HG03025 (cell line): ENCODE data around the gene SPTBN2.
A peak's percentile ranks its signal among the peaks of the same experiment; 100 is the strongest.

ENCODE experiments used
- ATAC-seq: cut with Tn5 transposase; IDR thresholded peaks from one replicate; pipeline ENCODE4 v1.9.1; 2021; ENCODE audit warnings: mild to moderate bottlenecking, moderate library complexity; ENCODE audit not compliant: unreplicated experiment, low FRiP score

SPTBN2 gene

DNA sequence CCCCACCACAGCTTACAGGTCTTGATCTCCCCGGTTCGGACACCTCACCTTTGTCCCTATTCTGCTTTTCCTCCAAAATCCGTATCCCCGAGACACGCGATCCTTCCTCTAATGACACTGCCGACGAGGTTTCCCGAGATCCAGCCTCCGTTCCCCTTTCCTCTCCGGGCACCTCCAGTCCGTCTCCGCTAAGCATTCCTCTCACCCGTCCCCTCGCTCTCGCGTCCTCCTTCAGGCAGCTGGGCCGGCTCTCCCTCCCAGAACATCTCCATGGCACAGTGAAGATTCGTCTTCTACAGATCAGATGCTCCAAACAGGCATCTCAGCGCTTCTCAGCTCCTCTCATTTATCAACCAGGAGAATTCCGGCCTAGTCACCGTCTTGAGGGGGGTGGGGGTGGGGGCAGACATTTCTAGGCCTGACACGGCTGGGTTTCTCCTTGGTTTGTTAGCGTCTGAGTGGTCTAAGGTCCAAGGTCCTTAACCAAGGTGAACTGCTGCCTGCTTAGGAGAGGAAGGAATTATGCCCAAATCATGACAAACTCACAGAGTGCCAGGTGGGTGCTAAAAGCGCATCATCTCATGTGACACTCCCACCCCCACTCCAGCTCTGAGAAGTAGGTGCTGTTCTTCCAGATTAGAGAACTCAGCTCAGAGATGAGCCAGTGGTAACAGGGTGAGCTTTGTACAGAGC is at the start of gene SPTBN2:
Gene SPTBN2 (minus strand): TSS at position 524 of the 693 bp plus-strand sequence. CDS start 7,976 bp downstream, outside the sequence.
- ATAC-seq: no peak

DNA sequence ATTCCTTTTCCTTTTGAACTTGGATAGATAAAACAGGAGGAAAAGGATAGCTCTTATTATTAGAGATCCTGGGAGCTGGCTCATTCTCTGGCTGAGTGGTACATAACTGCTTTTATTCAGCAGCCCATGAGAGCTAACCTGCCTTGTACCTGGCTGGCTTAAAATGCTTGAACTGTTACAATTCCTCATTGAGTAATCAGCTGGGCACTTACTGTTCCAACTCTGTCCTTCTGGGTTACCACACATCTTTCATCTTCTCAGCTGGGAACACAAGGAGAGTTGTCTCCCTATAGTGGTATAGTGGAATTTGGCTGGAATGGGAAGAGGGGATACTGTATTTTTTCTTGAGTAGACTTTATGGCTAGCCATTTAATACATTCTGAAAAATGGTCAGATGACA is 39.8 kb upstream of the SPTBN2 start:
- ATAC-seq: no peak

DNA sequence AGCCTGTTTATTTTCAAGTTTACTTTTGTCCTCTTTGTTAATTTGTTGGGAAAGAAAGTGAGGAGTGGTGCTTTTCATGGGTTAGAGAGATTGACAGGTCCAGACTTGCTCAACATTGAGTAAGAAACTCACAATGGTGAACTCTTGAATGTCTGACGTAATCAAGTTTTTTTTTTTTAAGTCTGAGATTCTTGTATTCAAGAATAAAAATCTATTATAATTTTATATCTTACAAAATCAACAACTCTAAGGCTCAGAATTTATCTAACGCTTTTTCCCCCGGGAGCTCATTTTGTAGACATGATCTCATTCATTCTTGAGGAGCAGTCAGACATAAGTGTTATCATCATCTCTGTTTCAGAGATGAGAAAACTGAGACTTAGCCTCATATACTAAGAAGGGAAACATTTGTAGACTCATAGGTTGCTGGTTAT is 39.1 kb upstream of the SPTBN2 start:
- ATAC-seq: no peak

DNA sequence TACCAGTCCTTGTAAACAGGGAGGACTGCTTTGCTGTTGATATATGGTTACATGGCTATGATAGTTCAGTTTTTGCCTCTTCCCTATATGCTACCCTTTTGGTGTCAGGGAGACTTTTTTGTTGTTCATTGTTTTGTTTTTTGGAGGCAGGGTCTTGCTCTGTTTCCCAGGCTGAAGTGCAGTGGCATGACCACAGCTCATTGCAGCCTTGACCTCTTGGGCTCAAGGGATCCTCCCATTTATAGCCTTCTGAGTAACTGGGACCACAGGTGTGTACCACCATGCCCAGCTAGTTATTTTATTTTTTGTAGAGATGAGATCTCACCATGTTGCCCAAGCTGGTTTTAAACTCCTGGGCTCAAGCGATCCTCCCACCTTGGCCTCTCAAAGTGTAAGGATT is 38.6 kb upstream of the SPTBN2 start:
- ATAC-seq: no peak

DNA sequence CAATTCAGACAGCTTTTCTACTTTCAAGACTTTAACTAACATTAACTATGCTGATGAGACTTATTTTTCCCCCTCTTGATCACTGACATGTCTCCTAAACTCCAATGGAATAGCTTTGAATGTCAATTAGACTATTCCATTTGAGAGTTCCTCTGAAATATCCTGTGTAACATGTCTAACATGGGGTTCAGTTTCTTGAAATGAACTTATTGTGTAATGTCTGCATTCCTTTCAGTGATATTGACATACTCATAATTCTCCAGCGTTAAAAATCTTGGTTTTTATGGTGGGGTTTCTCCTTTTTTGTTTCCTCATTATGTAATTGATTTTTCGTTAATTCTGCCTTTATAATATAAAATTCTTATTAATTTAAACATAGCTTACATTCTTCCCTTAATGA is 37.7 kb upstream of the SPTBN2 start:
- ATAC-seq: no peak

DNA sequence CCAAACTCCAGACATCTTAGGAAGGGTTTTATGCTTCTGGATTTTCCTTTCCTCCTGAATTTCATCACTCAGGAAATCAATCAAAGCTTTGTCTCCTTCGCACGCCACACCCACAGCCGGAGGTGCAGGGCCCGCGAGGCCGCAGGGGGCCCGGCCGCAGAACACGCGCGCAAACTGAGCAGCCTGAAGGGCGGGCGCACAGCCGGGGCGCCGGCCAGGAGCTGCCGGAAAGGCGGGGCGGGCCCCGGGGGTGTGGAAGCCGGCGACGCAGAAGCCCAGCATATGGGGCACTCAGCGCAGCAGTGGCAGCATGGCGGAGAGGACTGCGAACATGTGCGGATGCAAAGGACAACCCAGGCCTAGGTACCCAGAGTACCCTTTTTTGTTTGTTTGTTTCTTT is 33.1 kb upstream of the SPTBN2 start:
- ATAC-seq: no peak

DNA sequence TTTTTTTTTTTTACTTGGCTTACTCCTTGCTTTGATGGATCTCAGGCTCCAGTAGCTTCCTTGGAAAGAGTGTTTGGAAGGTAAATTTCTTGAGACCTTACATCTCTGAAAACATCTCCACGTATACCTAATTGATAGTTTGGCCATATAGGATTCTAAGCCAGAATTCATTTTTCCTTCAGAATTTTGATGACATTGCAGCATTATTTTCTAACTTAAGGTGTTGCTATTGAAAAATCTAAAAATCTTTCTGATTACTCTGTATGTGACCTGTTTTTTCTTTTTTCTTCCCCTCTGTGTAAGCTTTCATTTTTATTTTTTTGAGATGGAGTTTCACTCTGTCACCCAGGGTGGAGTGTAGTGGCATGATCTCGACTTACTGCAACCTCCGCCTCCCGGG is 23.1 kb upstream of the SPTBN2 start:
- no peak for ATAC-seq

DNA sequence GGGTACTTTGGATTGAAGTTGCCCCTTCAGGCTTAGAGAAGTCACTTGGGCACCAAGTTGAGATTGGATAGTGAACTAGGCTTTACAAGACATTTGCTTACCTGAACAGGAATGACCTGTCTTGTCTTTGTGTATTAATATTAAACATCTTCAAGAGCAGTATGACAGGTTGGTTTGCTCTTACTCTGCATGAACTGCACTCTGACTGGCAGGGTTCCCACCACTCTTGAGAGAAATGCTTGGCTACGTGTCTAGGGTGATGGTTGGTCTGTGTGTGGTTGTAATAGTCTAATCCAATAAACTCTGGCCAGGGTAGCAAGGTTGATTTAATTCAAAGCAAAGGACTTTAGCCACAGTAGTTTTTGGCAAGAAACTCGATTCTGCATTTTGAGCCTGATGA is 20.1 kb upstream of the SPTBN2 start:
- no peak for ATAC-seq

DNA sequence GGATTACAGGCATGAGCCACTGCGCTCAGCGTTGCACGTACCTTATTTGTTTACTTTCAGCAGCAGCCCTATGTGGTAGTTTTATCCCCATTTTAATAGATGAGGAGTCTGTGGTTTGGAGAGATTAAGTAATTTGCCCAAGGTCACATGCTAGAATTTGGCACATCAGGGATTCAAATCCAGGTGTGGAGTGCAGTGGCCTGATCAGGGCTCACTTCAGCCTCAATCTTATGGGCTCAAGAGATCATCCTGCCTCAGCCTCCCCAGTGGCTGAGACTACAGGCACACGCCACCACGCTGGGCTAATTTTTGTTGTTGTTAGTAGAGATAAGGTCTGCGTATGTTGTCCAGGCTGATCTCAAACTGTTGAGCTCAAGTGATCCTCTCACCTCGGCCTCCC is 18.5 kb upstream of the SPTBN2 start:
- ATAC-seq: no peak

DNA sequence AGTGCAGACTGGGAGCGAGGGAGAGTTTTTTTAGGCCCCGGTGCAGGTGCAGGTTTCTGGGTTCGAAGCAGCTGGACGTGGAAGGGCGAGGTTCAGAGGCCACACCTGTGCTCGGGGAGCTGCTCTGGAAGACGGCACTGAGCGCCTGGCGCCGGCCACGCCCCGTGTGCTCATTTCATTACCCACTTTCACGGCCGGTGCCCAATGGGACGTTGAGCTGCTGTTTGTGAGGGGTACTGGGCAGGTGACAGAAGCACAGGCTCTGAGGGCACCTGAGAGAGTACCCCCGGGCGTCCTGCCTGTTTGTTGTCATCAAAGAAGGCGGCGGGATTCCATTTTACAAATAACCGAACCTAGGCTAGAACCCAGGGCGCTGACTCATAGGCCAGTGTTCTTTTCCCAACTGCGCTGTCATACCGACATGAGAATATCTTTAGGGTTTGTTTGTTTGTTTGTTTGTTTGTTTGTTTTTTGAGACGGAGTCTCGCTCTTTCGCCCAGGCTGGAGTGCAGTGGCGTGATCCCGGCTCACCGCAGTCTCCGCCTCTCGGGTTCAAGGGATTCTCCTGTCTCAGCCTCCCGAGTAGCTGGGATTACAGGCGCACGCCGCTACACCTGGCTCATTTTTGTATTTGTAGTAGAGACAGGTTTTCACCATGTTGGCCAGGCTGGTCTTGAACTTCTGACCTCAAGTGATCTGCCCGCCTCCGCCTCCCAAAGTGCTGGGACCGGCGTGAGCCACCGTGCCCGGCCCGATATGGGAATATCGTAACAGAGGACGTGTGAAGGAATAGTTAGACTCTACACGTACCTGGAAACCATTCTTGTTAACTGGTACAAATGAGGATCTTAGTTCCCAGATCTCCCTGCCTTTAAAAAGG is 16.6 kb upstream of the SPTBN2 start:
- ATAC-seq: peak; percentile 41

DNA sequence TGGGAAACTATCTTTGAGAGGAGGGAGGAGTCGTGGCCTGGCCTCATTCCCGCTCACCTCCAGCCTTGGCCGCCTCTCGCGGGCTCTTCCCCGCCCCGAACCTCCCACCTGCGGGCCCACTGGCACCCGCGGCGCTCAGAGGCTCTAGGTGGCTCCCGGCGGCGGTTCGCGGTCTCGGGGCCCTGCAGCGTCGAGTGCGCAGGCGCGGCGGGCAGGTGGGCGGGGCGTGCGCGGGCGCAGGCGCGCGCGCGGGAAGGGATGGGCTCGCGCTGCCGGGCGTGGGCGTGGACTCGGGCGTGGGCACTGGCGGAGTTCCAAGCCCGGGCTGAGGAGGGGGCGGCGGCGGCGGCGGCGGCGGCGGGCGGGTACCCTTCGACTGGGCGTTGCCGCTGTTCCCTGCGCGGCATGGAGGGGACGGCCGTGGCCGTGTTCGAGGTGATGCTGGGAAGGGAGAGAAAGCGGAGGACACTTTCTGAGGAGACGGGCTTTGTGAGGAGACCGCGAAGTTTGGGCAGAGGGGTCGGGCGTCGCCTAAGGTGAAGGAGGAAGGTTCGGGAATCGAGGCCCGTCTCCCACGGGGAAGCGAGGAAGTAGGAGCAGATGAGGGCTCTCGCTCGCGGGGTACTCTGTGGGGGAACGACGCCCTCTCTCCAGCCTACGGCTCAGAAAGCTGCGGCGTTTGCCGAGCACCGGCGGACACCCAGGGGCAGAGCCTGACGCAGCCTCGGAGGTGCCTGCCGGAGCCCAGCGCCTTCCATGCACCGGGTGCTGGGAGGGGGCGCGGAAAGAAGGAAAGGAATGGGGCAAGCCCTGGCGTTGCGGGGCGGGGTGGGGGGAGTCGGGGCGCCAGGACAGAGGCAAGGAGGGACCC is 15.7 kb upstream of the SPTBN2 start:
- ATAC-seq: peak; percentile 61

DNA sequence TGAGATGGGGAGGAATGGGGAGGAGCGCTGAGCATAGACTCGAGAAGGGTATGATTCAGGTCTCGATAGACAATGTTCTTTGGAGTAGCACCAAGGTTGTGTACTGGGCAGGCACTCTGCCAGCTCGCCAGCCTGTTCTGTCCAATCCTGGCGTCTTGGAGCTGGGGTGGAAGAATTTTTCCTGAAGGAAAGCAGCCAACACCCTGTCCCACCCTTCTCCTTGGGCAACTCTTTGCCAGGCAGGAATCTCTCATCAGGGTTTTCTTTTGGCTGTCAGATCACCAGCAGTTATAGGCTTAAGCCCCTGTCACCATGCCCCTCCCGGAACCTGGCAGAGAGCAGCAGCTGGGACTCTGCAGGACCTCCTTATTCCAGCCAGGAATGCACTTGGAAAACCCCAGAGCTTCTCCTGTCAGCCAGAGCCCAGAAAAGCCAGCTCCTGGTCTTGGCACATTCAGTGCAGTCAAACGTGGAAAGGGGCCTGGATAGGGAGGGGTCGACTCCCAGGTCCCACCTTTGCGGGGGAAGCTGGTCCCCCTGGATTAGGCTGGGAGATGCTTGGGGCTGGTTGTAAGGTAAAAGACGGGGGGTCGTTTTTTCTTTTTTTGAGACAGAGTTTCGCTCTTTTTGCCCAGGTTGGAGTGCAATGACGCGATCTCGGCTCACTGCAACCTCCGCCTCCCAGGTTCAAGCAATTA is 14.4 kb upstream of the SPTBN2 start:
- no peak for ATAC-seq

DNA sequence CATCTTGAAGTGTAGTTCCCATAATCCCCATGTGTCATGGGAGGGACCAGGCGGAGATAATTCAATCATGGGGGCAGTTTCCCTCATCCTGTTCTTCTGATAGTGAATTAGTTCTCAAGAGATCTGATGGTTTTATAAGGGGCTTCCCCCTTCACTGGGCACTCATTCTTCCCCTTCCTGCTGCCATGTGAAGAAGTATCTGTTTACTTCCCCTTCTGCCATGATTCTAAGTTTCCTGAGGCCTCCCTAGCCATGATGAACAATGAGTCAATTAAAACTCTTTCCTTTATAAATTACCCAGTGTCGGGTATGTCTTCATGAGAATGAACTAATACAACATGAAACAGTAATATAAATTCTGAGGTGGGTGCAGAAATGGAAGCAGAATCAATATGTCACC is 12.1 kb upstream of the SPTBN2 start:
- ATAC-seq: no peak

DNA sequence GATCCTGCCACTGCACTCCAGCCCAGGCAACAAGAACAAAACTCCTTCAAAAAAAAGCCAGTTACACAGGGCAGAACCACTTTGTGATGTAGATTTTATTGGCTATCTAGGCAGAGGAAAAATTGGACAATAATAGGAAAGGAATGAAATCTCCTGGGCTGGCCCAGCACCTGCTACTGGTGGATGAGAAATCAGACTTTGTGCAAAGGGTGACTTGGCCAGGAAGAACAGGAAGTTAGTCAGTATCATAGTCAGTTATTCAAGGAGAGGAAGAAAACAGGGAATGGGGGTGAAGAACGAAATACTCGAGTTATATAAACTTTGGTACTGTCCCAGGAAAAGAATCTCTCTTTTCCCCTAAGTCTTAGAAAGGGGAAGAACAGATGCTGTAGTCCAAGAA is 11.0 kb upstream of the SPTBN2 start:
- no peak for ATAC-seq

DNA sequence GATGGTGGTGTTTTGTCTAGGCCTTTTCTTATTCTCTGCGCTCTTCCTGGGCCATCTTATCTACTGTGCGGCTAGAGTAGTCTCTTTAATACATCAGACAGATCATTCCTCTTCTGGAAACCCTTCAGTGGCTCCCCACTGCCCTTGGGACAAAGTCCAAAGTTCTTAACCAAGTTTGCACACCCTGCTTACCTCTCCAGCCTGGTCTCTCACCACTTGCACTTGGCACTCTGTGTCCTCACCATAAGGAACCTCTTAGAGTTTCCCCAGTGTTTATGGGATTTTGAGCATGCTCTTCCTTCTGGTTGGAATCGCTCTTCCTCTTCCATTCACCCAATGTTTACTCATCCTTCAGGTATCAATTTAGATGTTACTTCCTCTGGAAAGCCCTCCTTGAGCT is 5.2 kb upstream of the SPTBN2 start:
- no peak for ATAC-seq

DNA sequence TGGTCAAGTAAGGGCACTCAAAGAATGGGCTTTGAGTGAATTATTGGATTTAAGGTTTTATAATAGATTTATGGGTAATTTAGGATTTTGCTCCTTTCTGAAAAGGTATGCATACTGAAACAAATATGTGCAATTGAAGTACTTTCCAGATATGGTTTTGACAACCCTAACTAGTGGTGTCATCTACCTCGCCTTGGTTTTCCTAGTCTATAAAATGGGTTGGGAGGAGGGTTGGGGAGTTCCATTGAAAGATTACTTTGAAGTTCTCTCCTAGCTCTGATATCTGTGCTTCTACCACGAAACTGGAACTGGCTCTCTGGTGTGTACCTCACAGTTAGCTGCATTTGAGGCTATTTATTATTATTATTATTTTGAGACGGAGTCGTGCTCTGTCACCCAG is 431 bp upstream of the SPTBN2 start:
- ATAC-seq: no peak

DNA sequence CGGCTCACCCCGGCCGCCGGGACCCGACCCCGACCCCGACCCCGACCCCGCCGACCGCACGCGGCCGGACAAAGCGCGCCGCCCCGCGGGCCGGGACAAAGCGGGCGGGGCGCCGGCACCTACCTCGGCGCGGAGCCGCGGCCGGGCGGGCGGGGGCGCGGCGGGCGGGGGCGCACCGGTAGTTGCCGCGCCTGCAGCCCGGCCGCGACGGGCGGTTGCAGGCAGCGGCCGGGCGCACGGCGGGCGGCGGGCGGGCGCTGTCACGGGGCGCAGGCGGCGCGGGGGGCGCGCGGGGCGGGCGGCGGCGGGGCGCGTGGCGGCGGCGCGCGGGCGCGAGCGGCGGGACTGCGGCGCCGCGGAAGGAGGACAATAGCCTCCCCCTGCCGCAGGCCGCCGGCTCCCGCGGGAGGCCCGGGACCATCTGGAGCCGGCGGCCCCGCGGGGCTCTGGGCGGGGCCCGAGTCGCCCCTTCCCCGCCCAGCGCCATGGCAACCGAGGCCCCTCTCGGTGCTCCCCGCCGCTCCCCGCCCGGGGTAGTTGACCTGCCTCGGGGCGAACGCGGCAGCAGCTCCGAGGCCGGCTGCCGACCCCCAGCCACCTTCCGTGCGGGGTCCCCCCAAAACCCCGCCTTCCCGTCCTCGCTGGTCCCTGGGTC is 851 bp downstream of the SPTBN2 start:
- no peak for ATAC-seq

DNA sequence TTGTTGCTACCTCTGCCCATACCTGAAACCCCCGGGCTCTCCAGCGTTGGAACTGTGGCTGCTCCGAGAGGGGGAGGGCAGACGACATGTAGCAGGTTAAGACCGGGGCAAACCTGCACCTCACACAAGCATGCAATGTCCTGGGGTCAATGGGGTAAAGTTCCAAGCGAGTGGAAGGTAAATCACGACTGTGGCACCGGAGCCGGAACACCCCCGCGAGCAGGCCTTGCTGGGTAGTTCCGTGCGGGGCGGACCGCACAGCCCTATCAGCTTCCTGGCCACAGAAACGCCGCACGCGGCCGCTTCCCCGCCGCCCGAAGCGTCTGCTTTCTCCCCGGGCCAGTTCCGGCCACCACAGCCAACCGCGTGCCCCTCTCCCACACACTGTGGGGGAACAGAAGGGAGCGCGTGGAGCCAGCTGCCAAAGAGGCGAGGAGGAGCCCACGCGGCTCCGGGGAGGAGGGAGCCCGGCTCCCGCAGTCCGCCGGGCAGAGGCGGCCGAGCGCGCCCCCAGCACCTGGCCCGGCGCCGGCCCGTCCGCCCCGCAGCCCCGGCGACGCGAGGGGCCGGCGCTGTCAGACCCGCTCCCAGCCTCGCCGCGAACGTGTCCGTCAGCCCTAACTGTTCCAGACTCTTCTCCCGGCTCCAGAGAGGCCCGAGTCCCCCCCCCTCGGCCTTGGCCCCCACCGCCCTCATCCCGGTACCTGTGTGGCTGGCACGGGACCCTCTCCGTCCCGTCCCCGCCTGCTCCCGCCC is 1.6 kb downstream of the SPTBN2 start:
- ATAC-seq: no peak

DNA sequence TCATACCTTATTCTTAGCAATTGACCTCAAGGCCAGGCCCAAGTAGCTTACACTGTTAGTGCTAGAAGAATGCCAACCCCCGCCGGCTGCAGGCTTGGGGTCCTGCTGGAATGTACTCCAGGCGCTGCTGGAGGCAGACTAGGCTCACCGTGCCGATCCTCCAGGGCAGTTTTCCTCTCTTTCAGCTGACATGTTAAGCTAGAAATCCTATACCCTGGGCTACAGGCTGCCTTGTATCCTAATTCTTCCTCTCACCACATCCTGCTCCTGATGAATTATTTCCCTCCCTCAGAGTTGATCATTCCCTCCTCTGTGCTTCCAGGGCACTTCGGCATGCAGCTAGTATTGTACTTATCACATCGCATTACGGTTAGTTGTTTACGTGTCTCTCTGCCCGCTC is 3.4 kb downstream of the SPTBN2 start:
- ATAC-seq: no peak
